ENCODE measurements around the gene RAMAC. TPM values are rescaled to one million over a fixed set of nuclear protein-coding genes. Genes with fewer than 3 reads are reported as not detected.

Gene RAMAC
- total and polyA plus RNA-seq, 2 of the 4 experiments (the other 2 are of a cell fraction): 23.6 to 29.6 TPM

- no peak overlapping the region for H2BK20ac ChIP-seq (ENCODE audit: low read depth, low read length)
- no peaks in the 10 kb centered on the region for H3K4me1 ChIP-seq (ENCODE audit: control insufficient read depth, insufficient read depth, low read length)
- H2BK120ac ChIP-seq (ENCODE audit: low read depth, low read length): no peak overlapping the region
- in situ Hi-C loops (cut with MboI; ENCODE audit: low sequenced_read_pairs) (no loop called here), dilution Hi-C loops (cut with HindIII; ENCODE audit: low sequenced_read_pairs, unreplicated experiment) (no loop called here), intact Hi-C loops (cut with micrococcal nuclease) (no loop called here)
- H3K27me3 ChIP-seq (ENCODE audit: control insufficient read depth, insufficient read depth, low read length): no peaks in the 10 kb centered on the region
- no peaks in the 10 kb centered on the region for H4K20me1 ChIP-seq (ENCODE audit: insufficient read depth, low read length)
- H4K91ac ChIP-seq (ENCODE audit: insufficient read depth, low read depth, low read length): no peak overlapping the region
- H4K8ac ChIP-seq (ENCODE audit: low read depth in 2 of 2, low read length in 2 of 2): no peak overlapping the region
- TF ChIP-seq, protein P1, sequence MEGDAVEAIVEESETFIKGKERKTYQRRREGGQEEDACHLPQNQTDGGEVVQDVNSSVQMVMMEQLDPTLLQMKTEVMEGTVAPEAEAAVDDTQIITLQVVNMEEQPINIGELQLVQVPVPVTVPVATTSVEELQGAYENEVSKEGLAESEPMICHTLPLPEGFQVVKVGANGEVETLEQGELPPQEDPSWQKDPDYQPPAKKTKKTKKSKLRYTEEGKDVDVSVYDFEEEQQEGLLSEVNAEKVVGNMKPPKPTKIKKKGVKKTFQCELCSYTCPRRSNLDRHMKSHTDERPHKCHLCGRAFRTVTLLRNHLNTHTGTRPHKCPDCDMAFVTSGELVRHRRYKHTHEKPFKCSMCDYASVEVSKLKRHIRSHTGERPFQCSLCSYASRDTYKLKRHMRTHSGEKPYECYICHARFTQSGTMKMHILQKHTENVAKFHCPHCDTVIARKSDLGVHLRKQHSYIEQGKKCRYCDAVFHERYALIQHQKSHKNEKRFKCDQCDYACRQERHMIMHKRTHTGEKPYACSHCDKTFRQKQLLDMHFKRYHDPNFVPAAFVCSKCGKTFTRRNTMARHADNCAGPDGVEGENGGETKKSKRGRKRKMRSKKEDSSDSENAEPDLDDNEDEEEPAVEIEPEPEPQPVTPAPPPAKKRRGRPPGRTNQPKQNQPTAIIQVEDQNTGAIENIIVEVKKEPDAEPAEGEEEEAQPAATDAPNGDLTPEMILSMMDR (conservative IDR thresholded peaks at IDR 0.05; ENCODE audit: low read depth, low read length): no peak
- TF ChIP-seq BHLHE40 (IDR thresholded peaks at IDR 0.05; ENCODE audit: low read depth, low read length) (no peak), USF2 (IDR thresholded peaks at IDR 0.05; ENCODE audit: low read depth, low read length) (no peak), MXI1 (IDR thresholded peaks at IDR 0.05; ENCODE audit: borderline replicate concordance, low read depth, low read length) (no peak), SMC3 (IDR thresholded peaks at IDR 0.05; ENCODE audit: low read depth, low read length) (no peak), RCOR1 (IDR thresholded peaks at IDR 0.05; ENCODE audit: insufficient replicate concordance, low read length) (no peak), MAFK (IDR thresholded peaks at IDR 0.05; ENCODE audit: low read depth, low read length) (no peak)
- TF ChIP-seq, protein P2, sequence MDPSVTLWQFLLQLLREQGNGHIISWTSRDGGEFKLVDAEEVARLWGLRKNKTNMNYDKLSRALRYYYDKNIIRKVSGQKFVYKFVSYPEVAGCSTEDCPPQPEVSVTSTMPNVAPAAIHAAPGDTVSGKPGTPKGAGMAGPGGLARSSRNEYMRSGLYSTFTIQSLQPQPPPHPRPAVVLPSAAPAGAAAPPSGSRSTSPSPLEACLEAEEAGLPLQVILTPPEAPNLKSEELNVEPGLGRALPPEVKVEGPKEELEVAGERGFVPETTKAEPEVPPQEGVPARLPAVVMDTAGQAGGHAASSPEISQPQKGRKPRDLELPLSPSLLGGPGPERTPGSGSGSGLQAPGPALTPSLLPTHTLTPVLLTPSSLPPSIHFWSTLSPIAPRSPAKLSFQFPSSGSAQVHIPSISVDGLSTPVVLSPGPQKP (IDR thresholded peaks at IDR 0.05; ENCODE audit: borderline replicate concordance, low read depth, low read length): no peak
- no peak overlapping the region for H3K56ac ChIP-seq (ENCODE audit: extremely low read depth, insufficient read depth, low read length)
- H2AFZ ChIP-seq (replicated peaks; ENCODE audit: low read length, poor library complexity): no peak overlapping the region
- CTCF ChIA-PET: interaction anchor here (0.6 kb wide), 1 partner anchor 900 kb away, joined by 3 read pairs; no protein-coding TSS in a partner anchor
- H3K4ac ChIP-seq (ENCODE audit: low read depth, low read length): no peak overlapping the region
- no peak overlapping the region for H3K23ac ChIP-seq (ENCODE audit: low read depth, low read length)
- no peak overlapping the region for H2BK15ac ChIP-seq (ENCODE audit: low read depth, low read length)
- H3K9me3 ChIP-seq (ENCODE audit: control insufficient read depth, insufficient read depth, low read length): no peaks in the 10 kb centered on the region
- no peak overlapping the region for H3K9ac ChIP-seq (ENCODE audit: low read depth, low read length)
- no peak overlapping the region for H3K18ac ChIP-seq (ENCODE audit: low read depth, low read length)
- H3K4me2 ChIP-seq (ENCODE audit: low read depth, low read length): no peak overlapping the region
- no peak overlapping the region for H2AK9ac ChIP-seq (replicated peaks; ENCODE audit: low read depth, low read length, poor library complexity)
- DNase-seq (no peak), ATAC-seq (ENCODE audit: low read depth) (no peak)
- H2BK5ac ChIP-seq (ENCODE audit: low read depth, low read length, poor library complexity, severe bottlenecking): no peak overlapping the region
- H3K79me1 ChIP-seq (ENCODE audit: low read depth in 1 of 2, low read length in 2 of 2): no peaks in the 10 kb centered on the region; a peak in 1 of 4 replicates
- POLR2A ChIA-PET (ENCODE audit: unreplicated experiment): interaction anchor here (0.5 kb wide), 1 partner anchor 282 kb away, joined by 3 read pairs; no protein-coding TSS in a partner anchor
- no peak overlapping the region for H3K14ac ChIP-seq (replicated peaks; ENCODE audit: low read depth, low read length)
- no peak overlapping the region for H3K27ac ChIP-seq (ENCODE audit: insufficient read depth, low read length)
- H3K9me1 ChIP-seq (ENCODE audit: insufficient read depth, low read length): no peaks in the 10 kb centered on the region
- H4K5ac ChIP-seq (ENCODE audit: low read depth, low read length): no peak overlapping the region
- BruUV-seq (replicated peaks): no TSS peak
- peaks cover 2% of the 10 kb centered on the region; the same call in 1 of the 2 replicates for H3K36me3 ChIP-seq (ENCODE audit: control insufficient read depth, insufficient read depth, low read length)
- WGBS, 2 experiments (ENCODE audit: extremely low coverage in 2 of 2, insufficient read length in 1 of 2): 40 to 100% methylated on average over 1 to 3 of the region's 4 CpGs
- H2AK5ac ChIP-seq (ENCODE audit: low read depth, low read length): no peak overlapping the region
- no peak overlapping the region for H3K4me3 ChIP-seq (ENCODE audit: insufficient read depth, low read depth, low read length)
These were observed 7.1 kb downstream of the RAMAC start for GRCh38 chr15:82993144-82993543.
